Stomach (tissue), 9 donors: ENCODE data around the gene IDI1. TPM values are rescaled to one million over a fixed set of nuclear protein-coding genes. Genes with fewer than 3 reads are reported as not detected.

Experiments
- DNase-seq, 2 donors: peaks; one replicate each; pipeline versions ENCODE4 v3.0.0 to v3.0.0-alpha.2; 2013 to 2019
- H3K27ac ChIP-seq, 5 donors: fragments of 200-600 bp in 4 of 5; sonication (generic) in 4 of 5; one replicate each; pipeline ENCODE4 v1.5.1; 2013 to 2019; ENCODE audit warnings: mild to moderate bottlenecking in 1 of 5, moderate library complexity in 1 of 5
- H3K27me3 ChIP-seq, 3 donors: fragments of 200-600 bp; sonication (generic); one replicate each; pipeline ENCODE4 v1.5.1; 2017 to 2019; ENCODE audit warnings: mixed run types in 1 of 3
- H3K36me3 ChIP-seq, 4 donors: fragments of 200-600 bp; sonication (generic); 1 replicate in 3 of 4; 2 replicates in 1 of 4; pipeline ENCODE4 v1.5.1; 2016 to 2019
- H3K4me1 ChIP-seq, 4 donors: fragments of 200-600 bp; sonication (generic); one replicate each; pipeline ENCODE4 v1.5.1; 2016 to 2019
- H3K4me3 ChIP-seq, 4 donors: fragments of 200-600 bp; sonication (generic) in 3 of 4; one replicate each; pipeline ENCODE4 v1.5.1; 2016 to 2019; ENCODE audit warnings: mild to moderate bottlenecking in 1 of 4
- H3K9me3 ChIP-seq, 4 donors: fragments of 200-600 bp; sonication (generic); one replicate each; pipeline ENCODE4 v1.5.1; 2016 to 2019
- EP300 ChIP-seq: sonication (generic); formaldehyde crosslinking; IDR thresholded peaks from one replicate; pipeline ENCODE4 v1.6.1; 2017; ENCODE audit warnings: antibody characterized with exemption
- POLR2A ChIP-seq, 4 donors: fragments of 450-650 bp; IDR thresholded peaks; one replicate each; pipeline ENCODE4 v1.6.1; 2016; ENCODE audit warnings: antibody characterized with exemption in 4 of 4, control low read depth in 2 of 4, mild to moderate bottlenecking in 1 of 4, moderate library complexity in 1 of 4
- POLR2AphosphoS5 ChIP-seq, 3 donors: sonication (generic); formaldehyde crosslinking; IDR thresholded peaks; one replicate each; pipeline ENCODE4 v1.6.1; 2016; ENCODE audit warnings: antibody characterized with exemption in 3 of 3
- WGBS, 5 donors: extraction: QIAGEN DNeasy Blood & Tissue Kit in 3 of 5; methylation state at CpG; one replicate each; pipeline versions ENCODE4 v1.1.5 to v1.1.7; 2013 to 2018; 5-methylcytosine and 5-hydroxymethylcytosine counted together
- intact Hi-C: fragments of 100-400 bp; cut with DNase I; formaldehyde crosslinking; loops from one replicate; pipeline ENCODE4 v1.15.1; 2023; ENCODE audit warnings: low total_unique reads
- polyA plus RNA-seq, 3 donors: library from polyadenylated mRNA; stranded (reverse); fragments of 200-250 nt; gene quantifications; one replicate each; pipeline ENCODE4 v1.2.3, GENCODE V29; 2013
- total RNA-seq, 5 donors: library from RNA; depleted of rRNA; stranded (reverse); fragments of >200 nt; gene quantifications; one replicate each; pipeline versions ENCODE4 v1.1.0 to v1.2.3, GENCODE V29; 2014 to 2016
- TF ChIP-seq, protein P1 (sequence below), 7 experiments: fragments of 450-650 bp in 4 of 7; fragments of 200-600 bp in 3 of 7; sonication (generic) in 3 of 7; IDR thresholded peaks; one replicate each; pipeline ENCODE4 v1.5.1; 2016 to 2019; ENCODE audit warnings: antibody characterized with exemption in 7 of 7, control low read depth in 2 of 7, mild to moderate bottlenecking in 1 of 7
- donor health status: healthy with polysubstance abuse.
- donor health status: Bipolar disorder and iron deficiency.
- donor health status: healthy.

Gene IDI1
- total and polyA plus RNA-seq, 8 donors: 18.4 to 79.1 (median 43.2) TPM

GRCh38 chr10:1009071-1009494 is 39.8 kb downstream of the IDI1 start:
- no peak for DNase-seq
- no peak overlapping the region for H3K27ac ChIP-seq
- TF ChIP-seq POLR2AphosphoS5 (IDR thresholded peaks at IDR 0.05): no peak
- TF ChIP-seq, protein P1, sequence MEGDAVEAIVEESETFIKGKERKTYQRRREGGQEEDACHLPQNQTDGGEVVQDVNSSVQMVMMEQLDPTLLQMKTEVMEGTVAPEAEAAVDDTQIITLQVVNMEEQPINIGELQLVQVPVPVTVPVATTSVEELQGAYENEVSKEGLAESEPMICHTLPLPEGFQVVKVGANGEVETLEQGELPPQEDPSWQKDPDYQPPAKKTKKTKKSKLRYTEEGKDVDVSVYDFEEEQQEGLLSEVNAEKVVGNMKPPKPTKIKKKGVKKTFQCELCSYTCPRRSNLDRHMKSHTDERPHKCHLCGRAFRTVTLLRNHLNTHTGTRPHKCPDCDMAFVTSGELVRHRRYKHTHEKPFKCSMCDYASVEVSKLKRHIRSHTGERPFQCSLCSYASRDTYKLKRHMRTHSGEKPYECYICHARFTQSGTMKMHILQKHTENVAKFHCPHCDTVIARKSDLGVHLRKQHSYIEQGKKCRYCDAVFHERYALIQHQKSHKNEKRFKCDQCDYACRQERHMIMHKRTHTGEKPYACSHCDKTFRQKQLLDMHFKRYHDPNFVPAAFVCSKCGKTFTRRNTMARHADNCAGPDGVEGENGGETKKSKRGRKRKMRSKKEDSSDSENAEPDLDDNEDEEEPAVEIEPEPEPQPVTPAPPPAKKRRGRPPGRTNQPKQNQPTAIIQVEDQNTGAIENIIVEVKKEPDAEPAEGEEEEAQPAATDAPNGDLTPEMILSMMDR (IDR thresholded peaks at IDR 0.05): no peak
- no peak for TF ChIP-seq POLR2A (IDR thresholded peaks at IDR 0.05)
- TF ChIP-seq EP300: no peak
- no peaks in the 10 kb centered on the region for H3K27me3 ChIP-seq
- 92 to 95% (median 93%) methylated on average over 4 to 9 of the region's 9 CpGs for WGBS, 5 donors
- no peak overlapping the region for H3K4me3 ChIP-seq
- no peaks in the 10 kb centered on the region for H3K4me1 ChIP-seq
- peaks cover 91 to 100% (median 100%) of the 10 kb centered on the region in 4 donors for H3K36me3 ChIP-seq
- intact Hi-C loops: no loop called here
- no peaks in the 10 kb centered on the region for H3K9me3 ChIP-seq

GRCh38 chr10:1007583-1007982 is 41.3 kb downstream of the IDI1 start:
- intact Hi-C loops: no loop called here

GRCh38 chr10:1006573-1006972 is 42.3 kb downstream of the IDI1 start:
- Histone ChIP-seq H3K4me1 (no peaks in the 10 kb centered on the region), H3K9me3 (peaks cover 0 to 13% (median 12%) of the 10 kb centered on the region in 4 donors), H3K36me3 (peaks cover 92 to 100% (median 100%) of the 10 kb centered on the region in 4 donors), H3K27me3 (no peaks in the 10 kb centered on the region), H3K27ac (no peak overlapping the region), H3K4me3 (no peak overlapping the region)
- WGBS, 5 donors: 91 to 98% (median 96%) methylated on average over 9 of the region's 9 CpGs
- TF ChIP-seq, protein P1 (IDR thresholded peaks at IDR 0.05): no peak
- no peak for TF ChIP-seq EP300
- DNase-seq: no peak
- intact Hi-C loops: no loop called here

More at GRCh38 chr10:1007583-1007982, 41.3 kb downstream of the IDI1 start:
- 87 to 89% (median 89%) methylated on average over 10 of the region's 10 CpGs for WGBS, 5 donors
- DNase-seq: no peak
- Histone ChIP-seq H3K9me3 (peaks cover 0 to 5% (median 4%) of the 10 kb centered on the region in 4 donors), H3K4me3 (no peak overlapping the region), H3K36me3 (peaks cover 93 to 100% (median 100%) of the 10 kb centered on the region in 4 donors), H3K27ac (no peak overlapping the region), H3K27me3 (no peaks in the 10 kb centered on the region), H3K4me1 (no peaks in the 10 kb centered on the region)
- TF ChIP-seq EP300 (no peak), POLR2AphosphoS5 (IDR thresholded peaks at IDR 0.05) (no peak), POLR2A (IDR thresholded peaks at IDR 0.05) (no peak)
- TF ChIP-seq, protein P1 (IDR thresholded peaks at IDR 0.05): no peak

DNA sequence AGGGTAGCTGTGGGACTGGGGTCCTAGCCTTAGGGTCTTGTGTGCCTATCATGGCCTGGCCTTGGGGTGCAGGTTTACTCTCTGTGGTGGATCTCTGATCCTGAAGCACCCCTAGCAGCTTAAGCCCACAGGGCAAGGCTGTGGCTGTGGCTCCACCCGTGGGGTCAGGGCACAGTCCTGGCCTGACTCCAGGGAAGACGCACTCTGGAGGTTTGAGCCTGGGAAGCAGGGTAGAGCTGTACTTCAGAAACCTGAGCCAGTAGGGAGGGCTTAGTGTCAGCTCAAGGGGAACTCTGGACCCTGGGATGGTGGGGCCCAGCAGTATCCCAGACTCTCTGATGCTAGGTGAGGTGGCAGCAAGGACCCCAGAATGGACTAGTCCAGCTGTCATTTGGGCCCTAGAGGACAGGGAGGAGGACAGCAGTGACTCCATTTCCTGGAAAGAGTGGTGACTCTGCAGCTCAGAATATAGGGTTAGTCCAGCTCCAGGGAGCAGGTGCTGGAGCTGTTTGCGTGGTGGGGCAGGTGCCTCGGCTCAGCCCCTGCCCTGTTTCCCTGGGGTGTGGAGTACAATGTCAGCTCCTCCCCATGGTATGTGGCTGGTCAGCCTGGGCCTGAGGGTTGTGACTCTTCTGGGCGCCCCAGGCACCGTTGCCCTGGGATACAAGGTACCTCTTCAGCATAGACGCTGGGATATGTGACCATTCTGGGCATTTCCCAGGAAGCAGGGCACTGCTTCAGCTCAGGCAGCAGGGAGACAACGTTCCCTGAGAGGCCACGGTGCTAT is 44.8 kb downstream of the IDI1 start:
- TF ChIP-seq POLR2A (IDR thresholded peaks at IDR 0.05) (no peak), EP300 (no peak), POLR2AphosphoS5 (IDR thresholded peaks at IDR 0.05) (no peak)
- H3K27ac ChIP-seq: no peak overlapping the region
- intact Hi-C loops: no loop called here
- no peak overlapping the region for H3K4me3 ChIP-seq
- peaks cover 96 to 100% (median 100%) of the 10 kb centered on the region in 4 donors for H3K36me3 ChIP-seq
- H3K9me3 ChIP-seq: peaks cover 0 to 13% (median 12%) of the 10 kb centered on the region in 4 donors
- WGBS, 5 donors: 93 to 97% (median 96%) methylated on average over 4 to 9 of the region's 9 CpGs
- no peaks in the 10 kb centered on the region for H3K27me3 ChIP-seq
- no peak for DNase-seq
- H3K4me1 ChIP-seq: no peaks in the 10 kb centered on the region
